DOHH2 (cell line): Measurements from ENCODE around the gene EPHA4.

Experiments
- H3F3A ChIP-seq: fragments of 200-600 bp; sonication (generic), shearing (Covaris generic); 2 replicates; pipeline ENCODE4 v1.6.0; 2016; ENCODE audit warnings: antibody characterized with exemption, mild to moderate bottlenecking; ENCODE audit not compliant: control insufficient read depth, insufficient read depth
- H3K27ac ChIP-seq: fragments of 200-600 bp; sonication (generic); 2 replicates; pipeline ENCODE4 v1.5.1; 2014; ENCODE audit warnings: low read depth, mild to moderate bottlenecking, low read length, moderate library complexity
- H3K27me3 ChIP-seq: fragments of 200-600 bp; sonication (generic); 2 replicates; pipeline ENCODE4 v1.6.1; 2014; ENCODE audit warnings: mild to moderate bottlenecking, low read length, mixed read lengths; ENCODE audit not compliant: control insufficient read depth
- H3K36me3 ChIP-seq: fragments of 200-600 bp; sonication (generic); 2 replicates; pipeline ENCODE4 v1.6.1; 2014; ENCODE audit warnings: mild to moderate bottlenecking, low read length, moderate library complexity, mixed read lengths; ENCODE audit not compliant: control insufficient read depth
- H3K4me1 ChIP-seq: fragments of 200-600 bp; sonication (generic); 2 replicates; pipeline ENCODE4 v1.6.1; 2014; ENCODE audit warnings: mild to moderate bottlenecking, low read length, mixed read lengths; ENCODE audit not compliant: control insufficient read depth
- H3K4me2 ChIP-seq: fragments of 200-600 bp; sonication (generic); 2 replicates; pipeline ENCODE4 v1.6.0; 2014; ENCODE audit warnings: mild to moderate bottlenecking, low read length, moderate library complexity
- H3K4me3 ChIP-seq: fragments of 200-600 bp; sonication (generic); 2 replicates; pipeline ENCODE4 v1.5.1; 2014; ENCODE audit warnings: mild to moderate bottlenecking, low read length, mixed read lengths
- H3K79me2 ChIP-seq: fragments of 200-600 bp; sonication (generic); 2 replicates; pipeline ENCODE4 v1.6.1; 2014; ENCODE audit warnings: mild to moderate bottlenecking, low read length, mixed read lengths; ENCODE audit not compliant: control insufficient read depth
- H3K9me2 ChIP-seq: fragments of 200-600 bp; sonication (generic); replicated peaks from 2 replicates; pipeline ENCODE4 v1.6.1; 2014; ENCODE audit warnings: mild to moderate bottlenecking, low read length, mixed read lengths; ENCODE audit not compliant: control insufficient read depth
- H3K9me3 ChIP-seq: fragments of 200-600 bp; sonication (generic); 2 replicates; pipeline ENCODE4 v1.6.1; 2014; ENCODE audit warnings: antibody characterized with exemption, low read length, mixed read lengths; ENCODE audit not compliant: control insufficient read depth, insufficient read depth
- H4K20me1 ChIP-seq: fragments of 200-600 bp; sonication (generic); 2 replicates; pipeline ENCODE4 v1.6.0; 2014; ENCODE audit warnings: low read depth, mild to moderate bottlenecking, antibody characterized with exemption, low read length, moderate library complexity; ENCODE audit not compliant: control insufficient read depth, insufficient read depth
- CTCF ChIP-seq: fragments of 200-600 bp; sonication (generic); IDR thresholded peaks from one replicate; pipeline ENCODE4 v1.5.1; 2014; ENCODE audit warnings: antibody characterized with exemption, mild to moderate bottlenecking, low read depth, low read length; ENCODE audit not compliant: poor library complexity, severe bottlenecking
- EZH2phosphoT487 ChIP-seq: fragments of 200-600 bp; sonication (generic); IDR thresholded peaks from 2 replicates; pipeline ENCODE4 v1.6.1; 2017; ENCODE audit warnings: borderline replicate concordance, mild to moderate bottlenecking, antibody characterized with exemption, low read length, moderate library complexity, mixed read lengths

The EPHA4 gene

GRCh38 chr2:221412978-221413377, 159.1 kb downstream of the EPHA4 start:
- H3K4me3 ChIP-seq: no peak overlapping the region
- no peaks in the 10 kb centered on the region for H3K4me1 ChIP-seq
- H3K79me2 ChIP-seq: no peaks in the 10 kb centered on the region
- no peaks in the 10 kb centered on the region for H4K20me1 ChIP-seq
- no peak overlapping the region for H3K4me2 ChIP-seq
- no peaks in the 10 kb centered on the region for H3K9me2 ChIP-seq
- H3K27me3 ChIP-seq: no peaks in the 10 kb centered on the region
- no peak for TF ChIP-seq CTCF
- TF ChIP-seq EZH2phosphoT487: no peak
- H3K9me3 ChIP-seq: no peaks in the 10 kb centered on the region
- no peak overlapping the region for H3K27ac ChIP-seq
- H3F3A ChIP-seq: no peaks in the 10 kb centered on the region
- no peaks in the 10 kb centered on the region for H3K36me3 ChIP-seq

- Histone ChIP-seq H3K4me2 (no peak overlapping the region), H3K9me3 (peaks cover 6% of the 10 kb centered on the region; the same call in 1 of the 2 replicates), H3K27me3 (no peaks in the 10 kb centered on the region), H3K9me2 (no peaks in the 10 kb centered on the region), H3K79me2 (no peaks in the 10 kb centered on the region), H3K27ac (no peak overlapping the region), H4K20me1 (no peaks in the 10 kb centered on the region), H3F3A (no peaks in the 10 kb centered on the region), H3K4me1 (no peaks in the 10 kb centered on the region), H3K36me3 (no peaks in the 10 kb centered on the region), H3K4me3 (no peak overlapping the region)
- TF ChIP-seq EZH2phosphoT487 (no peak), CTCF (no peak)
Measured at GRCh38 chr2:221410487-221410886, 161.6 kb downstream of the EPHA4 start.

GRCh38 chr2:221407765-221408164, 164.3 kb downstream of the EPHA4 start:
- no peaks in the 10 kb centered on the region for H3K9me2 ChIP-seq
- H3K4me2 ChIP-seq: no peak overlapping the region
- no peaks in the 10 kb centered on the region for H3K36me3 ChIP-seq
- no peaks in the 10 kb centered on the region for H3F3A ChIP-seq
- no peak overlapping the region for H3K4me3 ChIP-seq
- H3K4me1 ChIP-seq: no peaks in the 10 kb centered on the region
- H3K79me2 ChIP-seq: no peaks in the 10 kb centered on the region
- no peak overlapping the region for H3K27ac ChIP-seq
- no peak for TF ChIP-seq EZH2phosphoT487
- TF ChIP-seq CTCF: no peak
- no peaks in the 10 kb centered on the region for H4K20me1 ChIP-seq
- H3K27me3 ChIP-seq: no peaks in the 10 kb centered on the region
- H3K9me3 ChIP-seq: peaks cover 6% of the 10 kb centered on the region; the same call in 1 of the 2 replicates
